NT2/D1 (cell line): Measurements from ENCODE around the gene BEST4.
A peak's percentile ranks its signal among the peaks of the same experiment; 100 is the strongest.
"Not testable (repeated sequence)": the region's sequence is repeated elsewhere in the genome, so short reads cannot be mapped to it uniquely, and the experiment has no call there.

Experiments used
- DNase-seq: peaks from one replicate; pipeline ENCODE4 v3.0.0-alpha.2; 2011; ENCODE audit warnings: low read depth, low spot score
- H3K27me3 ChIP-seq: 2 replicates; pipeline ENCODE4 v1.6.0; 2011; ENCODE audit warnings: mild to moderate bottlenecking; ENCODE audit not compliant: insufficient read length, insufficient read depth
- H3K36me3 ChIP-seq: 2 replicates; pipeline ENCODE4 v1.6.1; 2011; ENCODE audit warnings: mild to moderate bottlenecking, low read length, mixed read lengths; ENCODE audit not compliant: insufficient read depth, insufficient read length
- H3K4me1 ChIP-seq: 2 replicates; pipeline ENCODE4 v1.5.1; 2011; ENCODE audit not compliant: insufficient read depth, insufficient read length
- H3K4me3 ChIP-seq: 2 replicates; pipeline ENCODE4 v1.5.1; 2011; ENCODE audit warnings: low read depth; ENCODE audit not compliant: insufficient read length
- H3K9ac ChIP-seq: 2 replicates; pipeline ENCODE4 v1.6.0; 2011; ENCODE audit warnings: low read depth; ENCODE audit not compliant: insufficient read length
- H3K9me3 ChIP-seq: 2 replicates; pipeline ENCODE4 v1.5.1; 2011; ENCODE audit warnings: mild to moderate bottlenecking, low read length; ENCODE audit not compliant: insufficient read depth
- SUZ12 ChIP-seq: IDR thresholded peaks from 2 replicates; pipeline ENCODE4 v1.6.1; 2011; ENCODE audit not compliant: insufficient read length, insufficient read depth; ENCODE audit errors: extremely low read depth
- YY1 ChIP-seq: IDR thresholded peaks from 2 replicates; pipeline ENCODE4 v1.6.1; 2011; ENCODE audit not compliant: insufficient read length, insufficient read depth
- ZNF274 ChIP-seq: IDR thresholded peaks from 2 replicates; pipeline ENCODE4 v1.6.1; 2011; ENCODE audit warnings: mild to moderate bottlenecking, low read depth, low read length

Gene BEST4

GRCh38 chr1:44778705-44779576, 9.0 kb downstream of the BEST4 start:
- Histone ChIP-seq H3K9ac (no peak overlapping the region), H3K4me1 (peaks cover 14% of the 10 kb centered on the region), H3K4me3 (no peak overlapping the region), H3K27me3 (peaks cover 3% of the 10 kb centered on the region), H3K36me3 (peaks cover 66% of the 10 kb centered on the region), H3K9me3 (no peaks in the 10 kb centered on the region)
- DNase-seq, result no peak
- TF ChIP-seq ZNF274 (no peak), YY1 (no peak), SUZ12 (no peak)

GRCh38 chr1:44777969-44778635, 9.9 kb downstream of the BEST4 start:
- Histone ChIP-seq H3K9me3 (no peaks in the 10 kb centered on the region), H3K27me3 (no peaks in the 10 kb centered on the region), H3K4me3 (peak overlapping the region; percentile 100), H3K9ac (peak overlapping the region; percentile 100), H3K36me3 (peaks cover 66% of the 10 kb centered on the region), H3K4me1 (peaks cover 11% of the 10 kb centered on the region)
- DNase-seq, result no peak
- TF ChIP-seq SUZ12 (no peak), ZNF274 (no peak), YY1 (no peak)

GRCh38 chr1:44777547-44777946, 10.4 kb downstream of the BEST4 start:
- Histone ChIP-seq H3K4me1 (peaks cover 11% of the 10 kb centered on the region), H3K27me3 (no peaks in the 10 kb centered on the region), H3K4me3 (peak overlapping the region; percentile 100), H3K9ac (peak overlapping the region; percentile 100), H3K9me3 (no peaks in the 10 kb centered on the region), H3K36me3 (peaks cover 66% of the 10 kb centered on the region)
- TF ChIP-seq YY1 (no peak), ZNF274 (no peak), SUZ12 (no peak)
- DNase-seq, result no peak

GRCh38 chr1:44776730-44777068, 11.3 kb downstream of the BEST4 start:
- no peak for DNase-seq
- Histone ChIP-seq H3K4me1 (peaks cover 11% of the 10 kb centered on the region), H3K36me3 (peaks cover 62% of the 10 kb centered on the region), H3K9me3 (no peaks in the 10 kb centered on the region), H3K9ac (peak overlapping the region; percentile 100), H3K27me3 (no peaks in the 10 kb centered on the region), H3K4me3 (peak overlapping the region; percentile 100)
- TF ChIP-seq YY1 (no peak), ZNF274 (no peak), SUZ12 (no peak)

- Histone ChIP-seq H3K9me3 (no peaks in the 10 kb centered on the region), H3K9ac (peak overlapping the region; percentile 100), H3K4me1 (peaks cover 11% of the 10 kb centered on the region), H3K27me3 (no peaks in the 10 kb centered on the region), H3K36me3 (peaks cover 57% of the 10 kb centered on the region), H3K4me3 (peak overlapping the region; percentile 100)
- TF ChIP-seq SUZ12 (no peak), ZNF274 (no peak), YY1 (no peak)
- DNase-seq, result no peak
These were observed 11.8 kb downstream of the BEST4 start for GRCh38 chr1:44775930-44776729.

- no peak for TF ChIP-seq ZNF274
- peak; percentile 33 for TF ChIP-seq YY1
- peak; percentile 97 for DNase-seq
- H3K9me3 ChIP-seq, result no peaks in the 10 kb centered on the region
These were observed 12.7 kb downstream of the BEST4 start, which contains the start of gene RPS8 for GRCh38 chr1:44775078-44775929. Gene RPS8 (plus strand): TSS chr1:44775540. CDS start chr1:44775597, 57 bp downstream.

GRCh38 chr1:44766421-44766820, 21.5 kb downstream of the BEST4 start:
- not testable (repeated sequence) for H3K9ac ChIP-seq, H3K4me3 ChIP-seq, H3K9me3 ChIP-seq, H3K4me1 ChIP-seq, H3K27me3 ChIP-seq, DNase-seq
- peaks cover 72% of the 10 kb centered on the region for H3K36me3 ChIP-seq

More at GRCh38 chr1:44775078-44775929, 12.7 kb downstream of the BEST4 start, which contains the start of gene RPS8:
- H3K4me1 ChIP-seq, result peaks cover 11% of the 10 kb centered on the region
- H3K4me3 ChIP-seq, result peak within 1 kb of the TSS; percentile 100
- H3K27me3 ChIP-seq, result no peaks in the 10 kb centered on the region
- peaks cover 48% of the 10 kb centered on the region for H3K36me3 ChIP-seq
- H3K9ac ChIP-seq, result peak within 1 kb of the TSS; percentile 100
